SU-DHL-6 (cell line): ENCODE measurements around the gene ZNF70.

ENCODE experiments used
- H2AFZ ChIP-seq: fragments of 200-600 bp; sonication (generic); 2 replicates; pipeline ENCODE4 v1.6.1; 2014; ENCODE audit warnings: low read depth, mild to moderate bottlenecking, moderate library complexity, mixed read lengths, antibody characterized with exemption, low read length; ENCODE audit not compliant: severe bottlenecking
- H3F3A ChIP-seq: fragments of 200-600 bp; shearing (Covaris generic); 2 replicates; pipeline ENCODE4 v1.6.0; 2016; ENCODE audit warnings: antibody characterized with exemption, mild to moderate bottlenecking; ENCODE audit not compliant: insufficient read depth
- H3K27ac ChIP-seq: fragments of 200-600 bp; sonication (generic); 2 replicates; pipeline ENCODE4 v1.5.1; 2016; ENCODE audit warnings: low read depth, mild to moderate bottlenecking, low read length, moderate library complexity, mixed read lengths
- H3K27me3 ChIP-seq: fragments of 200-600 bp; sonication (generic), shearing (Covaris generic); 2 replicates; pipeline ENCODE4 v1.6.0; 2014; ENCODE audit warnings: mild to moderate bottlenecking, low read length
- H3K36me3 ChIP-seq: fragments of 200-600 bp; sonication (generic); 2 replicates; pipeline ENCODE4 v1.6.1; 2014; ENCODE audit warnings: mild to moderate bottlenecking, low read length, mixed read lengths
- H3K4me2 ChIP-seq: fragments of 300-600, 200-600 bp; shearing (Covaris generic), sonication (generic); 2 replicates; pipeline ENCODE4 v1.6.0; 2014; ENCODE audit warnings: low read length, low read depth, mild to moderate bottlenecking; ENCODE audit not compliant: poor library complexity, severe bottlenecking
- H3K4me3 ChIP-seq: fragments of 200-600 bp; sonication (generic); 2 replicates; pipeline ENCODE4 v1.5.1; 2014; ENCODE audit warnings: antibody characterized with exemption, low read length, mild to moderate bottlenecking, mixed read lengths; ENCODE audit not compliant: insufficient read depth, poor library complexity, severe bottlenecking
- H3K79me2 ChIP-seq: fragments of 200-600 bp; sonication (generic); 2 replicates; pipeline ENCODE4 v1.6.1; 2014; ENCODE audit warnings: mild to moderate bottlenecking, low read length, moderate library complexity; ENCODE audit not compliant: insufficient read depth
- H3K9ac ChIP-seq: fragments of 200-600 bp; sonication (generic); 2 replicates; pipeline ENCODE4 v1.7.0; 2014; ENCODE audit warnings: mild to moderate bottlenecking, low read length
- H3K9me2 ChIP-seq: fragments of 200-600 bp; sonication (generic); replicated peaks from 2 replicates; pipeline ENCODE4 v1.6.1; 2014; ENCODE audit warnings: low read length; ENCODE audit not compliant: insufficient read depth
- H3K9me3 ChIP-seq: fragments of 200-600 bp; sonication (generic); 2 replicates; pipeline ENCODE4 v1.6.1; 2014; ENCODE audit warnings: low read length, mixed read lengths; ENCODE audit not compliant: insufficient read depth
- H4K20me1 ChIP-seq: fragments of 200-600 bp; sonication (generic); 2 replicates; pipeline ENCODE4 v1.6.1; 2014; ENCODE audit warnings: low read depth, mild to moderate bottlenecking, antibody characterized with exemption, low read length, moderate library complexity, mixed read lengths
- CTCF ChIP-seq: fragments of 200-600 bp; sonication (generic); IDR thresholded peaks from one replicate; pipeline ENCODE4 v1.5.1; 2017; ENCODE audit warnings: antibody characterized with exemption, mild to moderate bottlenecking, low read length, moderate library complexity; ENCODE audit not compliant: insufficient read depth, poor library complexity, severe bottlenecking
- EZH2phosphoT487 ChIP-seq: fragments of 200-600 bp; sonication (generic), shearing (Covaris generic); conservative IDR thresholded peaks from 2 replicates; pipeline ENCODE4 v1.6.1; 2018; ENCODE audit warnings: mild to moderate bottlenecking, antibody characterized with exemption, low read length, moderate library complexity, mixed read lengths

The ZNF70 gene

GRCh38 chr22:23695141-23695540, 55.8 kb downstream of the ZNF70 start:
- no peak overlapping the region for H2AFZ ChIP-seq
- no peaks in the 10 kb centered on the region for H4K20me1 ChIP-seq
- no peak overlapping the region for H3K4me2 ChIP-seq
- TF ChIP-seq CTCF: no peak
- no peak for TF ChIP-seq EZH2phosphoT487
- H3K79me2 ChIP-seq: peaks cover 5% of the 10 kb centered on the region; the same call in 1 of the 2 replicates
- H3K9me3 ChIP-seq: no peaks in the 10 kb centered on the region
- H3K36me3 ChIP-seq: peaks cover 11% of the 10 kb centered on the region; the same call in 1 of the 2 replicates
- no peak overlapping the region for H3K9ac ChIP-seq
- H3K27me3 ChIP-seq: no peaks in the 10 kb centered on the region
- H3K27ac ChIP-seq: no peak overlapping the region
- no peaks in the 10 kb centered on the region for H3K9me2 ChIP-seq
- no peak overlapping the region for H3K4me3 ChIP-seq
- H3F3A ChIP-seq: no peaks in the 10 kb centered on the region

DNA sequence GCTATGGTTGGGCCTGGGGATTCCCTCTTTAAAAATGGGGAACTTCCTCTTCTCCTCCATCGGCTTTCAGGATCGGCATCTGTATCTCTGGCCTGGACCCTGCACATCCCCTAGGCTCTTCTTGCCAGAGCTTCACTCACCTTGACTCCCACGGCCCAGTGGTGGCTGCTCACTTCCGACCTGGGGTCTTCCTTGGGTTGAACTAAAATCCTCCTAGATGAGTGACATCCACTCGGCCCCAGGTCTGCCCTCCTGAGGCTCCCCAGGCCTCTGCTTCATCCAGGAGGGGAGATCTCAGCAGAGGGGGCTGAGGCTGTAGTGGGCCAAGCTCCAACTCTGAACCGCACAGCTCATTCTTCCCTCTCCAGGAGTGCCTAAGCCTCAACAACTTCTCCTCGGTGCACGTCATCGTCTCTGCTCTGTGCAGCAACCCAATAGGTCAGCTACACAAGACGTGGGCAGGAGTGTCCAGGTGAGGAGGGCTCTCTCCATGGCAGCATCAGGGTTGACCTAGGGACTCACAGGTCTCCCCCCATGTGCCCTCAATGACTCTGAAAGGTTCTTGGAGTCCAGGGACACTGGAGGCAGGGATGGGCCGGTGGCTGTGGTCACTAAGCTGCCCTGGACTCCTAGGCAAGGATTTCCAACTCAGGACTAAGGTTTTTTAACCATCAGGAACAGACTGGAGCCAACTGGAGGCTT, 56.8 kb downstream of the ZNF70 start:
- Histone ChIP-seq H3K27ac (no peak overlapping the region), H3F3A (no peaks in the 10 kb centered on the region), H3K9me3 (no peaks in the 10 kb centered on the region), H3K79me2 (no peaks in the 10 kb centered on the region), H3K9me2 (no peaks in the 10 kb centered on the region), H3K9ac (no peak overlapping the region), H2AFZ (no peak overlapping the region), H3K36me3 (0 out of 2 replicates have a peak, but pooled peaks cover 2% of the 10 kb centered on the region), H3K4me2 (no peak overlapping the region), H3K4me3 (no peak overlapping the region), H3K27me3 (no peaks in the 10 kb centered on the region), H4K20me1 (no peaks in the 10 kb centered on the region)
- TF ChIP-seq EZH2phosphoT487 (no peak), CTCF (no peak)

GRCh38 chr22:23692598-23693291, 58.2 kb downstream of the ZNF70 start:
- no peaks in the 10 kb centered on the region for H3K36me3 ChIP-seq
- H3K79me2 ChIP-seq: no peaks in the 10 kb centered on the region
- no peak for TF ChIP-seq CTCF
- no peak for TF ChIP-seq EZH2phosphoT487
- no peak overlapping the region for H2AFZ ChIP-seq
- H3K27me3 ChIP-seq: no peaks in the 10 kb centered on the region
- H3K9ac ChIP-seq: no peak overlapping the region
- H3K4me2 ChIP-seq: no peak overlapping the region
- H4K20me1 ChIP-seq: no peaks in the 10 kb centered on the region
- H3K27ac ChIP-seq: no peak overlapping the region
- no peaks in the 10 kb centered on the region for H3K9me3 ChIP-seq
- H3K4me3 ChIP-seq: no peak overlapping the region
- H3F3A ChIP-seq: no peaks in the 10 kb centered on the region
- H3K9me2 ChIP-seq: no peaks in the 10 kb centered on the region
